ENCODE measurements around the gene CD46. TPM values are rescaled to one million over a fixed set of nuclear protein-coding genes. Genes with fewer than 3 reads are reported as not detected.
A peak's percentile ranks its signal among the peaks of the same experiment; 100 is the strongest.

Gene CD46
- total RNA-seq, 4 donors from 2014 or later: 89.7 to 259 (median 108) TPM

DNA sequence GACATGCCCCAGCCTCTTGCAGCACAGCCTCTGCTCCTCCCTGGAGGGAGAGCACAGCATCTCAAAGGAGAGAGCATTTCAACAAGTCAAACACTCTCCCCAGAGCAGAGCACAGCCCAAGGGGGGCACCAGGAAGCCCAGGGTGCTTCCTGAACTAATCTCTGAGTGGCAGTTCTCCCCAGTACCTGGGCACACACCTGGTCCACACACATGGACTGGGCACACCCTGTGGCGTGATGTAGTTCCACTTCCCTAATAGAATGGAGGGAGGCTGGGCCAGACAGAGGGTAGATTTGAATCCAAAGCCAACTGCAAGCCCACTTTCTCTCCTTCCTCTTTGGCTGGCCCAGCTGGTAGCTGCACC lies 55.5 kb downstream of the CD46 start:
- Histone ChIP-seq H3K4me1 (peaks cover 80% of the 10 kb centered on the region), H3K27me3 (no peaks in the 10 kb centered on the region), H3K9me3 (no peaks in the 10 kb centered on the region), H3K4me3 (no peak overlapping the region), H3K27ac (peak overlapping the region; percentile 76), H3K36me3 (peaks cover 86% of the 10 kb centered on the region)
- 38% methylated on average over 1 of the region's 1 CpG for WGBS
- no peak for DNase-seq (ENCODE audit: low spot score in 2 of 2)
- no peak for TF ChIP-seq POLR2A (IDR thresholded peaks at IDR 0.05)
- TF ChIP-seq POLR2AphosphoS5 (IDR thresholded peaks at IDR 0.05): no peak
- no peak for TF ChIP-seq CTCF (IDR thresholded peaks at IDR 0.05)
- no peak for TF ChIP-seq EP300 (IDR thresholded peaks at IDR 0.05)

DNA sequence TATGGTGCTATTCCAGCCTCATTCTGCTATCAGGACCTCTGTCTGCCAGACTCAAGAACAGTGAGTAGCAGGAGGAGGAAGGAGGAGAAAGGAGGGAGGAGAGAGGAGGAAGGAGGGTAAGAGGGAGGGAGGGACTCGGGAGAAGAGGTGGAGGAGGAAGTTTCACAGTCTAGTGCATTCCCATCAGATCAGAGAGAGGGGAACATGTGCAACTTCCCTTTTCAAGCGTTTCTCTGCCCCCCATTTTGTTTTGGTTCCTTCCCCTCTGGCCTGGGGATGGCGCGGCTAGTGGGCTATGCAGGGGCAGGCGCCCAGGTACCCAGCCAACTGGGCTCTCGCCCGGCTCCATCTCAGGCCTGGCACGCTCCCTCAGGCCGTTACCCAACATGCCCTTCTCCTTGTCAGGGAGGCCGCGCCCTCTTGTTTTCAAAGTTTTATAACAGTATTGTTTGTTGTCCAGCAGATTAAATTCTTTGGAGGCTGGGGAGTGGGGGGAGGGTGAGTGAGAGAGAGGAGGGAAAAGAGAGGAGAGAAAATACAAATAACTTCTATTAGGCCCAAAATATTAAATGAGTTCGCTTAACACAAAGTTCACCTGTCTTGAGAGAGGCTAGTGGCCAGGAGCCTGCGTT lies 56.0 kb downstream of the CD46 start:
- DNase-seq (ENCODE audit: low spot score in 2 of 2): peak in 1 of 2 donors; percentile 70
- no peaks in the 10 kb centered on the region for H3K9me3 ChIP-seq
- peaks cover 86% of the 10 kb centered on the region for H3K36me3 ChIP-seq
- no peaks in the 10 kb centered on the region for H3K27me3 ChIP-seq
- WGBS: 63% methylated on average over 13 of the region's 13 CpGs
- H3K4me3 ChIP-seq: no peak overlapping the region
- peaks cover 82% of the 10 kb centered on the region for H3K4me1 ChIP-seq
- H3K27ac ChIP-seq: peak overlapping the region; percentile 76
- TF ChIP-seq POLR2A (IDR thresholded peaks at IDR 0.05) (no peak), CTCF (IDR thresholded peaks at IDR 0.05) (no peak), POLR2AphosphoS5 (IDR thresholded peaks at IDR 0.05) (no peak), EP300 (IDR thresholded peaks at IDR 0.05) (no peak)

DNA sequence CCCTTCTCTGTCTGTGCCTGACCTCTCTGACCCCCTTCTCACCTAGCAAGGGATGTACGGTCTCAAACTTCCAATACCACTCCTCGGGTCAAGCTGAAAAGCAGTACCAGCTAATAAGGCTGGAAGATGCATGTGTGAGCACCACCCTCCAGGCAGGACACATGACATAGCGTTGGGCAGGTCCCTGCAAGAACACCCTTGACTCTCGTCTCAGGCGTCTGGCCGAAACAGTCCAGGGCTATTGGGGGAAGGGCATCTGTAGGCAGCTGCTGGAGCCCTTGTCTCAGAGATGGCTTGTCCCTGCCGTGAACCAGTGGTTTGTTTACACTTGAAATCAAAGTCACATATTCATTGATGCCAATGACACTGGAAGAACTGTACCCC lies 56.5 kb downstream of the CD46 start:
- Histone ChIP-seq H3K9me3 (no peaks in the 10 kb centered on the region), H3K27me3 (no peaks in the 10 kb centered on the region), H3K27ac (peak overlapping the region; percentile 76), H3K4me1 (peaks cover 87% of the 10 kb centered on the region), H3K4me3 (no peak overlapping the region), H3K36me3 (peaks cover 86% of the 10 kb centered on the region)
- no peak for TF ChIP-seq POLR2AphosphoS5 (IDR thresholded peaks at IDR 0.05)
- no peak for TF ChIP-seq EP300 (IDR thresholded peaks at IDR 0.05)
- no peak for TF ChIP-seq CTCF (IDR thresholded peaks at IDR 0.05)
- TF ChIP-seq POLR2A (IDR thresholded peaks at IDR 0.05): no peak
- peak in 1 of 2 donors; percentile 63 for DNase-seq (ENCODE audit: low spot score in 2 of 2)
- 50% methylated on average over 7 of the region's 7 CpGs for WGBS

GRCh38 chr1:207808911-207809555 lies 57.2 kb downstream of the CD46 start:
- TF ChIP-seq CTCF (IDR thresholded peaks at IDR 0.05) (no peak), EP300 (IDR thresholded peaks at IDR 0.05) (no peak), POLR2A (IDR thresholded peaks at IDR 0.05) (no peak), POLR2AphosphoS5 (IDR thresholded peaks at IDR 0.05) (no peak)
- Histone ChIP-seq H3K27me3 (no peaks in the 10 kb centered on the region), H3K9me3 (no peaks in the 10 kb centered on the region), H3K4me1 (peaks cover 94% of the 10 kb centered on the region), H3K4me3 (no peak overlapping the region), H3K27ac (no peak overlapping the region), H3K36me3 (peaks cover 86% of the 10 kb centered on the region)
- 62% methylated on average over 5 of the region's 5 CpGs for WGBS
- peak in 1 of 2 donors; percentile 53 for DNase-seq (ENCODE audit: low spot score in 2 of 2)

DNA sequence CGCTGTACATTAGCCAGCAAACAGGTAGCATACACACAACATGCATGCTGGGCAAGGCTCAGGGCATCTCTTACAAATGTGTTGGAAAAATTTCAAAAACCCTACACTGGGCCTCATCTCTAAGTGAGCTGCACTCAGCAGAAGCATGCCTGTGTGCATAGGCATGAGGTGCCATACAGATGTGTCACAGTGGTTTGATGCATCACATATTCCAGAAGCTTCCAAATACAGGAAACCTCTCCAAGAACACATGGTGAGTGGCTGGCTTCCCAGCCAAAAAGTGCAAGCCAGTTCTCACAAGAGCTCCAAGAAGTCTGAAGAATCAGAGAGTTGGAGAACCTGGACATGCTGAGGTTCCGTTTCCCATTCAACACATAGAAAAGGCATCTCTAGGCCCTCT lies 58.3 kb downstream of the CD46 start:
- H3K9me3 ChIP-seq: no peaks in the 10 kb centered on the region
- H3K27me3 ChIP-seq: no peaks in the 10 kb centered on the region
- H3K4me3 ChIP-seq: no peak overlapping the region
- H3K27ac ChIP-seq: peak overlapping the region; percentile 7
- H3K4me1 ChIP-seq: peaks cover 94% of the 10 kb centered on the region
- H3K36me3 ChIP-seq: peaks cover 85% of the 10 kb centered on the region
- WGBS: 73% methylated on average over 2 of the region's 2 CpGs
- no peak for DNase-seq (ENCODE audit: low spot score in 2 of 2)
- TF ChIP-seq POLR2AphosphoS5 (IDR thresholded peaks at IDR 0.05): no peak
- TF ChIP-seq CTCF (IDR thresholded peaks at IDR 0.05): no peak
- no peak for TF ChIP-seq EP300 (IDR thresholded peaks at IDR 0.05)
- no peak for TF ChIP-seq POLR2A (IDR thresholded peaks at IDR 0.05)
